ENCODE measurements around the gene GDPGP1.

GRCh38 chr15:90213818-90214204 is 20.2 kb upstream of the GDPGP1 start:
- TF ChIP-seq CTCF (conservative IDR thresholded peaks at IDR 0.05; ENCODE audit: low read depth, low read length) = no peak
- TF ChIP-seq EZH2 (IDR thresholded peaks at IDR 0.05; ENCODE audit: low read length, unreplicated experiment) = no peak
- TF ChIP-seq EZH2phosphoT487 (IDR thresholded peaks at IDR 0.05; ENCODE audit: borderline replicate concordance, low read length) = no peak
